Fibroblast of pulmonary artery (primary cell): Measurements from ENCODE around the gene KIDINS220.

Source experiments
- DNase-seq: peaks from one replicate; pipeline ENCODE4 v3.0.0-alpha.2; 2010; ENCODE audit warnings: low read depth
- H3K4me3 ChIP-seq: replicated peaks from 2 replicates; pipeline ENCODE4 v1.5.1; 2011; ENCODE audit warnings: low read depth, mild to moderate bottlenecking, control low read depth, low read length, moderate library complexity
- CTCF ChIP-seq: IDR thresholded peaks from 2 replicates; pipeline ENCODE4 v1.5.1; 2011; ENCODE audit warnings: mild to moderate bottlenecking, control low read depth, low read length, inconsistent platforms; ENCODE audit errors: missing control alignments

The KIDINS220 gene

GRCh38 chr2:8722986-8723385 lies 114.4 kb downstream of the KIDINS220 start:
- no peak overlapping the region for H3K4me3 ChIP-seq
- TF ChIP-seq CTCF = no peak
- DNase-seq = no peak

GRCh38 chr2:8721410-8721809 lies 116.0 kb downstream of the KIDINS220 start:
- H3K4me3 ChIP-seq = no peak overlapping the region
- no peak for TF ChIP-seq CTCF
- no peak for DNase-seq

DNA sequence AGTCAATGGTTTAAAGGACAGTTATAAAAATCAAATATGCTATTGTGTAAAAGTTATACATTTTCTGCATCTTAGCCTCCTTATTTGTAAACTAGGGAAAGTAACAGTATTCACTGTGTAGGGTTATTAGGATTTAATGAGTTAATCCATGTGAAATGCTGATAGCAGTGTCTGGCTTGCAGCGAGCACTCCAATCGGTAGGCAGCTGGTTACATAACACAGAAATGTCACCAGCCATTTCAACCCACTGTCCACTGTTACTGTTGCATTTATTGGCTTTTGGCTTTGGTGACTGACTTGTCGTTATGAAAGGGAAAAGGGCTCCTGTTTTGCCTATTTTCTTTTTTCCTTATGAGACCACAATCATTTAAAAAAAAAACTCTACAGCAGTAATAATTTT lies 116.7 kb downstream of the KIDINS220 start:
- no peak for DNase-seq
- no peak for TF ChIP-seq CTCF
- no peak overlapping the region for H3K4me3 ChIP-seq

DNA sequence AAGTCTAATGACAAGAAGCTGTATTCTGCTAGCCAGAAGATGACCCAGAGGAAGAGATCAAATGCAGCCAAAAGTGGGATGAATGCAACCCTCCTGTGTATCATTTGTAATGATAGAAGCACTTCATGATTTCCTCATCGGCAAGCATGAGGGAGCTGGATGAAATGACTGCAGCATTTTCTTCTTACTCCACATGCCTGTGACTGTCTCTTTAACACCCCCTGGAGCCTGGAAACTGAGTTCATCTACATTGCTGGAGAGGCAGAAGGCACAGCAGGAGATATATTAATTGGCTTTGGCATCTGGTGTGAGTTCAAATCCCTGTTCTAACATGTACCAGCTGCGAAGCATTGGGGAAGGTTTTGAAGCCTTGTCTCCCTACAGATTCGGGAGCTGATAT lies 117.9 kb downstream of the KIDINS220 start:
- no peak for TF ChIP-seq CTCF
- DNase-seq = no peak

GRCh38 chr2:8714971-8715370 lies 122.4 kb downstream of the KIDINS220 start:
- no peak for DNase-seq
- TF ChIP-seq CTCF = no peak
- no peak overlapping the region for H3K4me3 ChIP-seq

More for the DNA sequence above, 117.9 kb downstream of the KIDINS220 start:
- H3K4me3 ChIP-seq = no peak overlapping the region

DNA sequence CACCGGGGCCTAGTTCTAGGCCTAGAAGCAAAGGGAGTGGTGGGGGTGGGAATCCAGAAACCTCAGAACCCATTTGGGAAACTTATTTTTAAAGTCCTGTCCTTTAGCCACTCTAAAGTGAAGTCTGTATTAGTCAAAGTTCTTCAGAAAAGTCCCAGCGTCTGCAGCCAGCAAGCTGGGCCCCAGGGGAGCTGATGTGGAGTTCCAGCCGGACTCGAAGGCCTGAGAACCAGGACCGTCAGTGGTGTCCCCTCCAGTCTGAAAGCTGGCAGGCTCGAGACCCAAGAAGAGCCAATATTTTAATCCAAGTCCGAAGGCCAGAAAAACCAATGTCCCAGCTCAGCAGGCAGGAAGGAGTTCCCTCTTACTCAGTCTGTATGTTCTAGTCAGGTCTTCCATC lies 123.1 kb downstream of the KIDINS220 start:
- H3K4me3 ChIP-seq = no peak overlapping the region
- TF ChIP-seq CTCF = no peak
- no peak for DNase-seq

- no peak overlapping the region for H3K4me3 ChIP-seq
- DNase-seq = no peak
- TF ChIP-seq CTCF = no peak
These were observed 126.5 kb downstream of the KIDINS220 start for GRCh38 chr2:8710951-8711350.
